ENCODE results near the gene SMO.
"Not testable (repeated sequence)": the region's sequence is repeated elsewhere in the genome, so short reads cannot be mapped to it uniquely, and the experiment has no call there.

SMO gene

GRCh38 chr7:129169686-129170440 lies 18.6 kb upstream of the SMO start:
- no peak for DNase-seq

DNA sequence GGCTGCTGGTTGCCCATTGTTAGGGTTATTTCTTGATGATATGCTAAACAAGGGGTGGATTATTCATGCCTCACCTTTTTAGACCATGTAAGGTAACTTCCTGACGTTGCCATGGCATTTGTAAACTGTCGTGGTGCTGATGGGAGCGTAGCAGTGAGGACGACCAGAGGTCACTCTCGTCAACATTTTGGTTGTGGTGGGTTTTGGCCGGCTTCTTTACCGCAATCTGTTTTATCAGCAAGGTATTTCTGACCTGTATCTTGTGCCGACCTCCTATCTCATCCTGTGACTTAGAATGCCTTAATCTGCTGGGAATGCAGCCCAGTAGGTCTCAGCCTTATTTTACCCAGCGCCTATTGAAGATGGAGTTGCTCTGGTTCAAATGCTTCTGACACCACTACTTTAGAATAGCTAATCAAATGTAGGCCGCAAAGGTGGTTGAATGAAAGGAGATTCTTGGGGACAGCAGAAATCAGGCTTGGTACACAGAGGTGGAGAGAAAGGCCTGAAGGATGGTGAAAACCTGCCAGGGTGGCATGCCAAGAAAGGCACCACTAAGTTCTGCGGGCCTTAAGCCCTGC lies 17.9 kb upstream of the SMO start:
- no peak for DNase-seq

- not testable (repeated sequence) for DNase-seq
Measured at GRCh38 chr7:129173861-129174260, 14.6 kb upstream of the SMO start.

- peak; percentile 53 for DNase-seq
Measured at GRCh38 chr7:129176916-129177710, 11.3 kb upstream of the SMO start.

GRCh38 chr7:129184981-129185670 lies 3.3 kb upstream of the SMO start:
- no peak for DNase-seq

DNA sequence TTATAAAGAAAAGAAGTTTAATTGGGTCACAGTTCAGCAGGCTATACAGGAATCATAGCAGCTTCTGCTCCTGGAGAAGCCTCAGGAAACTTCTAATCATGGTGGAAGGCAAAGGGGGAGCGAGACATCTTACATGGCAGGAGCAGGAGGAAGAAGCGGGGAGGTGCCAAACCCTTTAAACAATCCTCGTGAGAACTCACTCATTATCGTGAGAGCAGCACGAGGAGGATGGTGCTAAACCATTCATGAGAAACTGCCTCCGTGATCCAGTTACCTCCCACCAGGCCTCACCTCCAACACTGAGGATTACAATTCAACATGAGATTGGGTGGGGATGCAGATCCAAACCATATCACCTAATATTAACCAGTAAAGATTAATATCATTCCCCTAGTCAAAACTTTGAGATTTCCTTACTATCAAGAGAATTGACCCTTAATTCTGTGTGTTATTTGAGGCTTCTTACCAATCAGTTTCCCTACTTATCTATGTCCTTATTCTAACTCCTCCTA lies 1.6 kb upstream of the SMO start:
- no peak for DNase-seq

DNA sequence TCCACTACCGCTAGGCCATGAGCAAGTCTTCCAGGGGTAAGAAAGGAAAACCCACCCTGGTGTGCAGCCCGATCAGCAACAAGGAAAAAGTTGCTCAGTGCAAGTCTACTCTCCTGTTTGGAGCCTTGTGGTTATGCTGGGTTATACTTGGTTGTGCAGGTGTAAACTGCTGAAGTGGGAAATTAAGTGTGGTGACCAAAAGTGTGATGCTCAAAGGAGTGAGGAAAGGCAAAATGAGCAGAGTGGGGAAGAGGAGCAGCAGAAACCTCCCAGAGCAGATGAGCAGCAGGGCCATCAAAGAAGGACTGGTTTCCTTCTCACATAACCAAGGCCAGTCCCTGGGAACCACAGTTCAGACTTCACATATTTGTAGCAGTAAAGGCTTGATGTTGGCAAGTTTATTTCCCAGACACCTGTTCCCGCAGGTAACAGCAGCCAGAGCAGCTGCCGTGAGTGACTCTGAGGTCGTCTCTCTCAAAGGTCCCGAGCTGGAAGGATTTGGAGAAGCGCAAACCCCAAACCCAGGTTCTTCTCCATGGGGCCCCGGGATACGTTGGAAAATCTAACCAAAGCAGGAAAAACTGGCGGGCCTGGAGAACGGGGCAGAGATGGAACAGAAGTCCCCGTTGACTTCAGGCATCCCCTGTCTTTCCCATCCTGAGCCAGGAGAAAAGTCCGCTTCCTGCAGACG lies 607 bp upstream of the SMO start:
- no peak for DNase-seq

DNA sequence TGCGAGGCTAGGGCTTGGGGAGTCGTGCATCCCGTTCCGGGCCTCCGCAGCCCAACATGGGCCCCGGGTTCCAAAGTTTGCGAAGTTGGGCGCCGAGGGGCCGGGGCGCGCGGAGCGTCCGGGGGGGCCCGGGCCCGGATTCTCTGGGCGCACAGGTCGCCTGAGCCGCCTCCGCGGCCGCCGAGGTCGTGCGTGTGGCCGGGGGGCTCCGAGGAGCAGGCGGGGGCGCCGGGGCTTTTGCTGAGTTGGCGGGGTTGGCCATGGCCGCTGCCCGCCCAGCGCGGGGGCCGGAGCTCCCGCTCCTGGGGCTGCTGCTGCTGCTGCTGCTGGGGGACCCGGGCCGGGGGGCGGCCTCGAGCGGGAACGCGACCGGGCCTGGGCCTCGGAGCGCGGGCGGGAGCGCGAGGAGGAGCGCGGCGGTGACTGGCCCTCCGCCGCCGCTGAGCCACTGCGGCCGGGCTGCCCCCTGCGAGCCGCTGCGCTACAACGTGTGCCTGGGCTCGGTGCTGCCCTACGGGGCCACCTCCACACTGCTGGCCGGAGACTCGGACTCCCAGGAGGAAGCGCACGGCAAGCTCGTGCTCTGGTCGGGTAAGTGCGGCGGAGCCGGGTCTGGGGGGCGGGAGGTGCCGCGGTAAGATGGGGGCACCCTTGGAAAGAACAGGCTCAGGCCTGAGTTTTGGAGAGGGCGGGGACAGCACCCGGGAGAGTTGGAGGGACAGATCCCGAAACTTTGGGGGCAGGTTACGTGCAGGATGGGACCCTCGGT lies 643 bp downstream of the SMO start:
- DNase-seq, result peak; percentile 3

DNA sequence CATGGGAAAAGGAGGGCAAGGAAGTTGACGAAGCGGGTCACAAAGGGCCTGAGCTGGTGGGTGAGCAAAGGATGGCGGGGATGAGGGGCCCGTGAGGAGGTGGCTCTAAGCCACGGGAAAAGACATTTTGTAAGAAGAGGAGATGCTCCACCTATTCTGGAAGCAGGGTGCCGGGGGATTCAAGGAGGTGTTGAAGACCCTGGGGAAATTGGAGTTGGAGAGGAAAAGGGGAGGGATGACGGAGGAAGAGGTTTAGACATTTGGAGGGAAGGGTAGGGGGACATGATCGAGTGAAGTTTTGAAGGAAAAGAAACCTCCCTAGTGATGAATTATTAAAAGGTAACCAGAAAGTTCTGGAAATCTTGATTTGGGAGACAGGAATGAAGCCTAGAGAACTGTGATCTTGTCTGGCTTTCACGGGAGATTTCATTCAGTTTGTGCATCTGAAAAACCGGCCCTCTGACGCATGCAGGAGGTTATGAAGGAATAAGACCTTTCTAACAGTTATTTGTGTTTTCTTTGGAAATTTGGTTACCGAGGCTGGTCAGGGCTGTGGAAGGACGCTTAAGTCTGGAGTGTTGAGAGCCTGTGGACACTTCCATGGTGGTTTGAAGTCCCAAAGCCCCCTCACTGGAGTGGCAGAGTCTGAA lies 1.4 kb downstream of the SMO start:
- no peak for DNase-seq

- no peak for DNase-seq
Measured at GRCh38 chr7:129191272-129191671, 2.8 kb downstream of the SMO start.

- DNase-seq, result no peak
Measured at GRCh38 chr7:129193892-129194291, 5.5 kb downstream of the SMO start.

DNA sequence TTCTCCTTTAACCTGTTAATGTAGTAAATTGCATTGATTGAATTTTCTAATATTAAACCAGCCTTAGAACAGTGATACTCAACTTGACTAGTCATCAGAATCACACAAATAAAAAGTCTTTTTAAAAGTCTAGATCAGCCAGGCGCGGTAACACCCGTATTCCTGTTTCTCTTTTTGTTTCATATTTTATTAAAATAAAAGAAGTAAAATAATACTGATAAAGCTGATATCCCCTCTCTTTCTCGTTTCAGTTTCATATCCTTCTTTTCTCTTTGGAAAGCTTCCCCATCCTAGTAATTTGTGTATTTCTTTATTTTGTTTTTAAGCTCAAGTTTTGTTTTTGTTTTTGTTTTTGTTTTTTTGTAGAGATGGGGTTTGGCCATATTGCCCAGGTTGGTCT lies 9.3 kb downstream of the SMO start:
- DNase-seq, result no peak

- no peak for DNase-seq
Measured at GRCh38 chr7:129199406-129199805, 11.0 kb downstream of the SMO start.

- DNase-seq, result no peak
Measured at GRCh38 chr7:129202058-129202777, 13.8 kb downstream of the SMO start.

DNA sequence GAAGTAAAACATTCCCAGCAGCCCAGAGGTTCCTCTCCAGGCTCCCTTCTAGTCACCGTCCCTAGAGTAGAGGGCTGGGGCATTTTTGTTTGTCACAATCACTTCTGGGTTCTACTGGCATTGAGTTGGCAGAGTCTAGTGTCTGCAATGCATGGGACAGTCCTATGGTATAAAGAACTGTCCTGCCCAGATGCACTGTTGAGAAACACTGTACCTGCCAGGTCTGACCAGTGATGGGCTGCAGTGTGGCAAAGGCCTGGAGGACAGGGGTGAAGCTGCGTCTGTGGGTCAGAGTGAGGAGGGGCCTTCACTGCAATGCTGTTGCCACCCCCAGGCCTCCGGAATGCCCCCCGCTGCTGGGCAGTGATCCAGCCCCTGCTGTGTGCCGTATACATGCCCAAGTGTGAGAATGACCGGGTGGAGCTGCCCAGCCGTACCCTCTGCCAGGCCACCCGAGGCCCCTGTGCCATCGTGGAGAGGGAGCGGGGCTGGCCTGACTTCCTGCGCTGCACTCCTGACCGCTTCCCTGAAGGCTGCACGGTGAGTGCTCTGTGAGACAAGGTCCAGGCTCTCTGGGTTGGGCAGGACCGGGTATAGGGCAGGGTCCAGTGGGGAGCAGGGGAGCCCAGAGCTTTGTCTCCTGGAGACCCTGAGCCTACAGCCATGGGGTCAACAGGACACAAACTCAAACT lies 14.8 kb downstream of the SMO start:
- DNase-seq, result no peak

GRCh38 chr7:129205126-129205818 lies 16.8 kb downstream of the SMO start:
- no peak for DNase-seq

DNA sequence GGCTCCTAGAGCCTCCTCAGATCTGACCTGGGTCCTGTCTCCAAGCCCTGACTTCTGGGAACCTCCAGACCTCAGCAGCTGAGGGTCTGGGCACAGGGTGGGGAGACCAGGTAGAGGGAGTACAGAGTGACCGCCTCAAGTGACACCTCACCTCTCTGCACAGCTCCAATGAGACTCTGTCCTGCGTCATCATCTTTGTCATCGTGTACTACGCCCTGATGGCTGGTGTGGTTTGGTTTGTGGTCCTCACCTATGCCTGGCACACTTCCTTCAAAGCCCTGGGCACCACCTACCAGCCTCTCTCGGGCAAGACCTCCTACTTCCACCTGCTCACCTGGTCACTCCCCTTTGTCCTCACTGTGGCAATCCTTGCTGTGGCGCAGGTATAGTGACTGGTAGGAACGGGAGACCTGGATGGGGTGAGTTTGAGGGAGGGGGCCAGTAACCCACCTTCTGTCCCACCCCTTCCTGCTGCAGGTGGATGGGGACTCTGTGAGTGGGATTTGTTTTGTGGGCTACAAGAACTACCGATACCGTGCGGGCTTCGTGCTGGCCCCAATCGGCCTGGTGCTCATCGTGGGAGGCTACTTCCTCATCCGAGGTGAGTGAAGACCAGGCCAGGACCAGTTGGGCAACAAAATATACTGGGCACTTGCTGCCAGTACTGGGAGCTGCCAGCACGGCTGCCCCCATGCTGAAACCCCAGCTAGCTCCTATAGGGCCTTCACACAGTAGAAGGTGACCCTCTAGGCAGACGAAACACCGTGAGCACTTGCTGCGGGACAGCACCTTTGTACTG lies 17.8 kb downstream of the SMO start:
- DNase-seq, result no peak

DNA sequence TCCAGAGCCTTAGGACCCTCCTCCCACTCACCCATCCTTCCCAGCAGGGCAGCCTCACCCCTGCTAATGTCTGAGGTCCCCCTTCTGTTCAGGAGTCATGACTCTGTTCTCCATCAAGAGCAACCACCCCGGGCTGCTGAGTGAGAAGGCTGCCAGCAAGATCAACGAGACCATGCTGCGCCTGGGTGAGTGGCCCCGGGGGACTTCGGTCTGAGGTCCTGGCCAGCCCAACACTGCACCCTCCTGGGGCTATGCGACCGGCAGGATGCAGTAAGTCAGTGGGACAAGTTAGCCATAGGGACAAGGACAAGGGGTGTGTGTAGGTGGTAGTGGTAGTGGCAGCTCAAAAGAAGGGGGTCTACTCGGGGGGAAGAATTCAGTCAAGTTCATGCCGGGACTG lies 20.2 kb downstream of the SMO start:
- no peak for DNase-seq
